ENCODE measurements around the gene PIK3R1.

DNA sequence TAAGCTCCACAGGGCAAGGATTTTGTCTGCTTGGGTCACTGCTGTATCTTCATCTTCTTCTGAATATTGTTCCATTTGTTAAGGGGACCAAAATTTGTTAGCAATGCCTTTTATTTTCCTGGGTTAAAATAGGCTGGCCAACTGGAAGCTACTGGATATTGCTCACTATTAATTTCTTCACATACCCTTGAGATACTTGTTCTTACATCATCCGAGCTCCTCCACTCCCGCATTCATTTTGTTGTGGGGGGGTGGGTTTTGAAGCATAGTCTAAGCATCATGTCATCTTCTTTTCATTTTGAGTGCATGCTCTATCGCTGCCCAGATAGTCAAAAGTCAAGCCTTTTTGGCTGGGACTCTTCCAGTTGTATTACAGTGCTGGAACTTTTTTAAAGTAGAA, 42.5 kb upstream of the PIK3R1 start:
- no peak for TF ChIP-seq EZH2 (IDR thresholded peaks at IDR 0.05; ENCODE audit: low read length, unreplicated experiment)
- TF ChIP-seq, protein P1, sequence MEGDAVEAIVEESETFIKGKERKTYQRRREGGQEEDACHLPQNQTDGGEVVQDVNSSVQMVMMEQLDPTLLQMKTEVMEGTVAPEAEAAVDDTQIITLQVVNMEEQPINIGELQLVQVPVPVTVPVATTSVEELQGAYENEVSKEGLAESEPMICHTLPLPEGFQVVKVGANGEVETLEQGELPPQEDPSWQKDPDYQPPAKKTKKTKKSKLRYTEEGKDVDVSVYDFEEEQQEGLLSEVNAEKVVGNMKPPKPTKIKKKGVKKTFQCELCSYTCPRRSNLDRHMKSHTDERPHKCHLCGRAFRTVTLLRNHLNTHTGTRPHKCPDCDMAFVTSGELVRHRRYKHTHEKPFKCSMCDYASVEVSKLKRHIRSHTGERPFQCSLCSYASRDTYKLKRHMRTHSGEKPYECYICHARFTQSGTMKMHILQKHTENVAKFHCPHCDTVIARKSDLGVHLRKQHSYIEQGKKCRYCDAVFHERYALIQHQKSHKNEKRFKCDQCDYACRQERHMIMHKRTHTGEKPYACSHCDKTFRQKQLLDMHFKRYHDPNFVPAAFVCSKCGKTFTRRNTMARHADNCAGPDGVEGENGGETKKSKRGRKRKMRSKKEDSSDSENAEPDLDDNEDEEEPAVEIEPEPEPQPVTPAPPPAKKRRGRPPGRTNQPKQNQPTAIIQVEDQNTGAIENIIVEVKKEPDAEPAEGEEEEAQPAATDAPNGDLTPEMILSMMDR (conservative IDR thresholded peaks at IDR 0.05; ENCODE audit: low read depth, low read length), result no peak

All from PC-3 (cell line).